GM19397 (cell line): ENCODE results near the gene CACNB2.

ENCODE experiments used
- ATAC-seq: cut with Tn5 transposase; IDR thresholded peaks from one replicate; pipeline ENCODE4 v1.9.1; 2021; ENCODE audit warnings: mild to moderate bottlenecking, moderate library complexity; ENCODE audit not compliant: unreplicated experiment

The CACNB2 gene

DNA sequence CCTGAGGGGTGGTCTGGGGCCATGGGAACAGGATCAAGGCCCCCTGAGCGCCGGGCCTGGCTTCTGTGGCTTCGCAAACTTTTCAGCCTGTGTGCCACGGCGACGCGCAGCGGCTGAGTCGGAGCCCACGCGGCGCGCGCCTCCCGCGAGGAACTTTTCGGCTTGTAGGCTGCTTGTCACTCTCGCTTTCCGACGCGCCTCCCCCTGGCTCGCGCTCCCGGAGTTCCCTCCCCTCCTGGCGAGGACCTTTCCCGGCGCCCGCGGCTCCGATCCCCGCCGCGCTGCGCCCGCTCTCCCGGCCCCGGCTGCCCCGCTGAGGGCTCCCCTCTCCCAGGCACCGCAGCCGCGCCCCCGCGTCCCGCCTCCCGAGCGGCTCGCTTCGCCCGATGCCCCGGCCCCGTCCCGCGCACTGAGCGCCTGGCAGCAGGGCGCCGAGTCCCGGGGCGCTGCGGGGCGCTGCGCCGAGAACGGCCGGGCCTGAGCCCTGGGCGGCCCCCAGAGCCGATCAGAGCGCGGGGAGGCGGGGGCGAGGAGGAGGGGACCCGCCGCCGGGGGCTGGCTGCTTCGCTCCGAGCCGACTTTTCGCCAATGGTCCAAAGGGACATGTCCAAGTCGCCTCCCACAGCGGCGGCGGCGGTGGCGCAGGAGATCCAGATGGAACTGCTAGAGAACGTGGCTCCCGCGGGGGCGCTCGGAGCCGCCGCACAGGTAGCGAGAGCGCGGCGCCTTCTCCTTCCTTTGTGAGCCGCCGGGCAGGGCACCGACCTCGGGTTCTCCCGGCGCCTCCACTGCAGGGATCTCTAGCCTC is at the start of gene CACNB2:
CACNB2 (plus strand) TSS at position 276 of the 808 bp plus-strand sequence.
- no peak for ATAC-seq

DNA sequence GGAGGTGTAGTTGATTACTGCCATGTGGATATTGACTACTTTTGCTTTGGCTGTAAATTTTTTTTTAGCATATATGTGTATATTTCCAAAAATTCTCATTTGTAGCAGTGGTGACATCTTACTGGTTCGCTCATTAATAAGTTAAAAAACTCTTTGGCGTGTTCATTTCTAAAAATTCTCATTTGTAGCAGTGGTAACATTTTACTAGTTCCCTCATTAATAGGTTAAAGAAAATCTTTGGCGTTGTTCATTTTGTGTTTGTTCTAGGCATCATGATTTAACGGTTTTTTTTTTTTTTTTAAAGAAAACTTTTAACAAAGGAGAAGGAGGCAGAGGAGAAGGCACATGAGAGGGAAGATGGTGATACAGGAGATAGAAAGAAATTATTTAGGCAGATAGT is 45.9 kb upstream of the CACNB2 start:
- no peak for ATAC-seq

DNA sequence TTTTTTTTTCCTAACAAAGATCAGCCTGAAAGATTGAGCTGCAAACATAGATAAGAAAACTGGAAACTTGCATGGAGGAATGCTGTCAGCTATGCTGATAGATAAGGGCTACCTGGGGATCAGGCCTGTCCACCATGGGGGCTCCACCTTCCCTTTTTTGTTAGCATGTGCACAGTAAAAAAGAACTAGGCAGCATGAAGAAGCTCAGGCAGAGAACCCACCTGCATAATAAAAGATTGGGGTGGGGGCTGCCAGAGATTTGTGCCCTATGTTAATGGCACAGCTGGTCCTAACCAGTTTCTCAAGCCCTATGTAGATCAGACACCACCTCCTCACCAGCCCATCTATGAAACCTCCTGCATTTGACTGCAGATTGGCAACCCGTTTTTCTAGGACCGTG is 45.4 kb upstream of the CACNB2 start:
- no peak for ATAC-seq

DNA sequence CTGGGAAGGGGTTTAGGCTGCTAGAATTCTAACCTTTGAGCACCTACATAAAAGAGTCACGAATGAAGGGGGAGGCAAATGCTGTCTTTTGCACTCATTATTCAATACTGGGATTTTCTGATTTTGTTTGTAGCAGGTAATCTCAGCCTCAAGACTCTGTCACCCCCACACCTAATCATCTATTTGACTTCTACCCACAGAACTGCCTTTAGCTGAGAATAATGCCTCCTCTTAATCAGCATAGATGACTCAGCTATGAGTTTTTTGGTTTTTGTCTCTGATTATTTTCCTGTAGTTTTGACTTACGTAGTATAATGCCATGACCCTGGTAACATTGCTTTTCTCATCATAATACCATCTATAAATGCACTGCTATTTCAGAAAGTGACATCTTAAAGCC is 42.7 kb upstream of the CACNB2 start:
- ATAC-seq, result no peak

DNA sequence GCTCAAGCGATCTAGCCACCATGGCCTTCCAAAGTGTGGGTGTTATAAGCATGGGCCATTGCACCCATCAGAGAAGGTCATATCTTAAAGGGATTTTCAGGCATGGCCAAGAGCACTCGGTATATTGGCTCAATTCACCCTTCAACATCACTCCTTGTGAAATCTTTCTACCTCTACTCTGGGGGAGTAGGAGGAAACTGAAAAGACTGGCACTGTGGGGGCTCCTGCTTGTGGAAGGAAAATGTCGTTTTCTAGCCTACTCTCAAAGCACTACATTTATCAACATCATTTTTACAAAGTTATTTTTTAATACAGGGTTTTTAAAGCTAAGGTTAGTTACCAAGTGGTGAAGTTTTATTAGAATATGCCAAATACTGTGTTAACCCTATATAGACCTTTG is 42.0 kb upstream of the CACNB2 start:
- ATAC-seq, result no peak

DNA sequence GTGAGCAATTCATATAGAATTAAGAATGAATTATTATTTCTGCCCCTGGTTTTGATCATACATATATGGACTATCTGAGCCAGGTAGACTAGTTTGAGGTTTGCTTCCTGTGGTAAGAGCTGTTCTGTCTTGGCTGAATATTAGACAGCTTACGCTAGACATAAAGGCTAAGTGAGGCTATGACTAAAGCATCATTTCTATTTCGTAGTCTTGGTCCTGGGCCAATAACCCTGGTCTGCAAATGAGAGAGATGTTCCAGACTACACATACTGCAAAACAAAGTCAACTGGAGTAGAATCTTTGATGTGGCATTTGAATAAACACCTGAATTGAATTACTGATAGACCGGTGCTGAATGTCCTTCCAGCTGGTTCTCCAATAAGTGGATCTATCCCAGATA is 40.8 kb upstream of the CACNB2 start:
- ATAC-seq, result no peak

DNA sequence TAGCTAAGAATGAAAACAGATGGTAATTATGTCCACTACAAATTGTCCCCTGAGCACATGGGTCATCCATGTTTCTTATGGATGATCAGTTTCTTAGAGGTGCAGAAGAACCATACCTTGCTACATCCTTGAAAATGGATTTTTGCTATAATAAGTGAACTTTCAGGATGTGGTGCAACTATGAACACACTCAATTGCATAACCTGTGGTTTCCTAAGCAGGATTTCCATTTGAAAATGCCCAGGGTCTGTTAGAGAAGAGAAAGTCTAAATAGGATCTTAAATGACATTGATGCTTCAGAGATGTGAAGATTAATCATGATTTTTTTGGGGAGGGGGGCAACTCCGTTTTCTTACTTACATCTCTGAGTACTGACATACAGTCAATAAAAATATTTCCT is 39.6 kb upstream of the CACNB2 start:
- no peak for ATAC-seq

DNA sequence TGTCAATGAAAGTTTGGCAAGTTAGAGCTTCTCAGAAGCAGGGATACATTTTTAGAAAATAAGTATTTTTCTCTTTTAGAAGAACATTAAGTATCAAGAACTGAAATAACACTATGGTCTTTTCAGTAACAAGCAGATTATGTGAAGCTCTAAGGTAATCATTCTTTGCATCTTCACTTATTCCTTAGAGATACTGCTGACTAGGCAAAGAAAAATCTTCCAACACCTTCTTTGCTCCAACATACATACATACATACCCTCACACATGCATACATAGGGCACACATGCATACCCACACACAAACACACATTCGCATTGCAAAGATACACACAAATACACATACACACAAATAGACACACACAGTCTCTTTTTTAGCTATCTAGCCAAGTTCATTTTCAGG is 37.8 kb upstream of the CACNB2 start:
- ATAC-seq, result no peak

DNA sequence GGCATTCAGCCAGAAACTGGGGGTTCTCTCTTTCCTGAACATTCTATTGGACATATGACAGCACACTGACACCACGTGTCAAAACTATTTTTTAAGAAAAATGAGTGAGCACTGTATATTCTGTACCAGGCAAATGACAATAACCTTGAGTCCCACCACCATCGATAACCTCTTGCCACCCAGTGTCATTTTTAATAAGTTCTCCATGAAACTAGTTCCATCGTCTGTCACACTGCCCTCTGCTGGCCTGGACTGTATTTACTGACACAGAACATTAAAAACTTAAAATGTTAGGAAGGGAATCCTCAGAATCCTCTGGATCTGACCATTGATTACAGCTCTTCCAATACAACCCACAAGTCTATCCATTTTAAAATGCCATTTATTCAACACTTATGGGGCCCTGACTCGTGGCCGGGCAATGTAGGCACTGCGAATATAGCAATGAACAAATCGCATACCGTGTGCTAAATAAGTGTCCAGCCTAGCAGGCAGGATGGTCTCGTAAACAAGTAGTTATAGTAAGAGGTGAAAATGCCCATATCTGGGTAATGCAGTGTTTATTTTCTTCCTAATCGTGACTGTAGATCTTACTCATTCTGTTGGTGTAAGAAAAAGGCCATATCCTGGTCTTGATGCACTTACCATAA is 35.9 kb upstream of the CACNB2 start:
- ATAC-seq, result no peak

DNA sequence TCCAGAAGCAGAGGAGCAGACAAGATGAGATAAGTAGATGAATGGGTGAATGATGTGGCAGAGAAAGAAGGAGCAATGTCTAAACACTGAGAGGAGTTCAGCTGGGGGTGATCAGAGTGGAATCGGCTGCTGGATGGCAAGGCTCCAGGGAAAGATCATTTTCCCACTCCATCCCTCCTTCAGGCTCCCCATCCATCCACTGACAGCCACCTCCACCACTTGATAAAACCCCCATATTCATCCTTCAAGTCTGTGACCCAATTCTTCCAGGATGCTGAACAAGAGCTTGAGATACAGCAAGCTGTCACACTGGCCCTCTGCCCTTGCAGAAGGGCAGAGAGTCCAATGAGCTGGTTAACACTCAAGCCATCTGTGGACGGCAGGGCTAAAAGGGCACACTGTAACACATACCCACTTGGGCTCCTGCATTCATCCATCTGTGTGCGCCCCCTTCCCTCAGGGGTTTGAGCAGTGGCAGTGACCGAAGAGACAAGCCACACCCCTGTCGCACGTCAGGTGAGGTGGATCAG is 30.8 kb upstream of the CACNB2 start:
- ATAC-seq, result no peak

DNA sequence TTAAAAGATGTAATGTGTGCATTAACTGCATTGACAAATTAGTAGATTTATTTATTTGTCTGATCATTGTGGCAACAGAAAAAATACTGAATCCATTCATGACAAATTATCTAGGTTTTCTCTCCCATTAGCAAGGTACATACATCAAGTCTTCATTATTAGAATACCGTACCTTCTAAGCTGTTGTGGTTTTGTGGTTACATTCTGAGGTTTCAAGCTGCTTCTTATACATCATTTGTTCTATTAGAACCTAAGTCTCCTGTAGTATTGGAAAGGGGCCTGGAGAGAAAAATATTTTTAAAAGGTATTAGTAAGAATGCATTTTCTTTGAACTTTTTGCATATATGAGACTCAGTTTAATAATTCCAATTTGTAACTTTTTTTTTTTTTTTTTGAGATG is 26.3 kb upstream of the CACNB2 start:
- ATAC-seq, result no peak

DNA sequence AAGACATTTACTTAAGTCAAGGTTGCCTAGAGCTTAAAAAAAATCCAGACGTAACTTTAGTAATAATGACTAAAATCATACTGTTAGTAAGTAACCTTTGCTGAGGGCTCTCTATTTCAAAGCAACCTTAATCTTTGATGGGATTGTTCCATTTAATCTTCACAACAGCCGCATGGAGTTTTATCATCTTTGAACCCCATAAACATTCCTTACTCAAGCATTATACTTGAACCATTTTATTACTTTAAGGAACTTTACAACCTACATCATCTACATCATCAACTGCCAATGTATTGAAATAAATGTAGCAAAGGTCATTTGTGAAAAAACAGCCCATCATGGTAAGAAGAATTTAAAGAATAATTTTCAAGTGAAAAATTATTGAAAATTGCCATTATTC is 22.9 kb upstream of the CACNB2 start:
- ATAC-seq, result no peak

DNA sequence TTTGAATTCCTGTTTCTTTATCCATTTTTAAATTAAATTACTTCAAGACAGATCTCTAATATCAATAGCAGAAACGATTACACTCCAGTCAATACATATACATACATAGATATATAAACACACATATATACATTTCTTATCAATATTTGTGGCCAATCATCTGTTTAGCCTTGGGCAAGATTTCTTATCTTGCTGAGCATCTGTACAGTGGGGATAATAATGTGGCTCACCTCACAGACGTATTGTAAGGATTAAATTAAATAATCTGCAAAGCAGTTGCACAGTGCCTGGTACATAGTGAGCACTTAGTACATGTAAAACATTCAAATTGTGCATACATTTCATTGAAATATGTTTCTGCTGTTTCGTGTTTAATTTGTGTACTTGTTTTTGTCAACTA is 17.5 kb upstream of the CACNB2 start:
- no peak for ATAC-seq

DNA sequence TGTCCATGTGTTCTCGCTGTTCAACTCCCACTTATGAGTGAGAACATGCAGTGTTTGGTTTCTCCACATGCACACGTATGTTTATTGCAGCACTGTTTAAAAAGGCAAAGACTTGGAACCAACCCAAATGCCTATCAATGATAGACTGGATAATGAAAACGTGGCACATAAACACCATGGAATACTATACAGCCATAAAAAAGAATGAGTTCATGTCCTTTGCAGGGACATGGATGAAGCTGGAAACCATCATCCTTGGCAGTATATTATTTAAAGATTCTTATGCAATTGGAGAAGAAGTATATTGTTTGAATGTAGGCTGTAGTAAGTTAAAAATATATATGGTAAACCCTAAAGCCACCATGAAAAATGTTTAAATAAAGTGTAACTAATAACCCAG is 7.2 kb upstream of the CACNB2 start:
- no peak for ATAC-seq

DNA sequence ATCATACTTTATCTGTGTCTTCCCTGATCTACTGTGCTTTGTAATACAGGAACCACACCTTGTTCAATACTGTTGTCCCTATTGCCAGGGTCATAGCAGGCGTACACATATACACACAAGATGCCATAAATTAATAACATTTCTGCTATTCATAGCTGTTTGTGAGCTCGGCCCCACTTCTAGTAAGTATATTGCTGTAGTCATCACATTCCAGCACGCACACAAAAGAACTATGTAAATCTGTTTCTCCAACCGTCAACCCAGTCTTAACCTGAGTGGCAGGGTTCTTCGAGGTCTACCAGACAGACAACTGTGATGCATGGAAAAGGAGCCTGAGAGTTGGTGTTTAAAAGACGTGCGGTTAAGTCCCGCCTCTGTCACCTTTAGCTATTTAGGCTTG is 5.7 kb upstream of the CACNB2 start:
- ATAC-seq, result no peak

DNA sequence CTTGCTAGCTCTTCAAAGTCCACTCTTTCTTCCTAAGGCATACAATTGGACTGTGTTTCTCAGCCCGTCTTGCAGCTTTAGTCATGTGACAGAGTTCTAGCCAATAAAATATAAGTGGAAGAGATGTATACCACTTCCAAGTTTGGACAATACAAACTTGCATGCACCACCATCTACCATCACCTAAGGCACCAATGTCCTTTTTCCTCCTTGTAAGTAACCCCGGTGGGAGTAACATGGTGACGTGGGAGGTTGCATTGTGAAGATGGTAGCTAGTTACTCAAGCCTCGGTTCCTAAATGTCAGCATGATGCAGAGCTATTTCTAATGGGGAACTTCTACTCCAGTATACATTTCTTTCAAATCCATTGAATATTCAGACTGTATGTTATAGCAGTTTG is 5.3 kb upstream of the CACNB2 start:
- ATAC-seq, result no peak

DNA sequence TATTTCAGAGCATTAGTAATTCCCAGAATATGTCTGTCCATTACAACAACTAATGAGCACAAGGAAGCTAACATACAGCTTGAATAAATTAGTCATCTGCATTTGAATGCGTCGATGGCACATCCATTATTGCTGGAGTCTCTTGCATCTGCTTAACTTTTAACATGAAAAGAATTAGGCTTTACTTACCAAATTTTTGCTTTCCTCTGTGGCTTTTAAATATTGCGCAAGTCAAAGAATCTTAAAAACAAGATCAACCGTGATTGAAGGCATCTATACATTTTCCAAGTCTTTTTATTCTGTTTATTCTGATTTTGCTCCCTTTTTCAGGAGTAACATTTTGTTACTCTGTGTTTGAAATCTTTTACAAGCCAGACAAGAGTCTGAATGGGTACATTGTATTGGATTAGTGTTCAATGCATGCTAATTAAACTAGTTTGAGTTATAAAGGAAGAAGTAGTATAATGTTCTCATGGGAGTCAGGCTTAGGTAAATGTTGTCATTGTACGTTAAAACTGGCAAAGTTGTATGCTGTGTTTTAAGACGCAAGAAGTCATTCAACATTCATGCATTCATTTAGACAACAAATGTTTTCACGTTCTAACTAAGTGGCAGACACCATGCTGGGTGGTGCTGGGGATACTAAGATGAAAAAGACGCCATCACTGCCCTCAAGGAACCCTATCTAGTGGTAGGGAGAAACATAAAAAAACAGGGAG is 4.0 kb upstream of the CACNB2 start:
- ATAC-seq, result no peak

DNA sequence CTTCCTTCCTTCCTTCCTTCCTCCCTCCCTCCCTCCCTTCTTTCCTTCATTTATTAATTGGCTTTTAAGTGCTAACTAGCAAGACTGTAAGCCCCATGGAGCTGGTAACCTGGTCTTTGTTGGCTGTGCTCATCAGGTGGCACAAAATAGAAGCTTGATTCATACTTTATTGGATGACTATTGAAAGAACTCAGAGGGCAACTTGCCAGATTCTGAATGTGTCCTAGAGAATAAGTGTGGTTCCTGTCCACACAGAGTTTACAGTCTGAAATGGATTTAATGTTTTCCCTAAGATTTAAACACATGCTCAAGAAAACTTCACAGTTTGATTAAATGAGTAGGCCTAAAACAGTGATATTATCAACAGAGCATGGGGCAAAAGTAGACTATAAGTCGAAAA is 3.1 kb upstream of the CACNB2 start:
- no peak for ATAC-seq

DNA sequence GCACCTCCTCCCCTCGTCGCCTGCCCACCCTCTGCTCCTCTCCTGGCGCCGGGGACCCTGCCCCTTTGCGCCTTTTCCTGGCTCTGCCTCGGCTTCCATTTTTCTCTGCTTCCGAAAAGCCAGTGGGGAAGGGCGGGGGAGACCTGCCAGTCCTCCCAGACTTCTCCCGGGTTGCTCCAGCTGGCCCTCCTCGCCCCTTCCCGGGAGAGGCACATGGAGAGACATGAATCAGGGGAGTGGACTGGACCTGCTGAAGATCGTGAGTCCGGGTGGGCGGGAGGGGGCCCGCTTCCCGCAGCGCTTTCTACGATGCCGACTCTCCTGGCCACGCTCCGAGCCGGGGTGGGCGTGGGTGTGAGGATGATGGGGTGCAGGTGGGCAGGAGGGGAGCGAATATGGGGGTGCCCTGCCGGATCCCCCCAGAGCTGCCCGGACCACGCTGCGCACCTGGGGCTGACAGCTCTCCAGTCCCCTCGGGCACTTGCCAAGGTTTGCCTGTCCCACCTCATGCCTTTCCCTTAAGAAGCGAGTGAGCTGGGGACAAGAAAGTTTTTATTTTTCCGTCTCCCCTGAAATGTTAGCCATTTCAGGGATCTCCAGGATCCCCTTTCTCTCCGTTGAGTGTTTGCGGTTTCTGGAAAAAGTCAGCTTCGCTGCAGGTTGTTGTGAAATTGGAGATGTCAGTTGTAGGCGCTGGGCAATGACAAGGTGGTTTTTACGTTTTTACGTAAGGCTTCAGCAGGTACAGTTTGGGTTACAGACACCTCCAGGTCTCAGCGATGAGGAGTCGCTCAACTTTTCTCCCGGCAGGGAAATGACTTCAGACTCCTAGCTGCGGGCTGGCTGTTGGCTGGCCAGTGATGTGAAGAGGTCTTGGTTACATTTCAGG is 977 bp downstream of the CACNB2 start:
- ATAC-seq, result no peak

DNA sequence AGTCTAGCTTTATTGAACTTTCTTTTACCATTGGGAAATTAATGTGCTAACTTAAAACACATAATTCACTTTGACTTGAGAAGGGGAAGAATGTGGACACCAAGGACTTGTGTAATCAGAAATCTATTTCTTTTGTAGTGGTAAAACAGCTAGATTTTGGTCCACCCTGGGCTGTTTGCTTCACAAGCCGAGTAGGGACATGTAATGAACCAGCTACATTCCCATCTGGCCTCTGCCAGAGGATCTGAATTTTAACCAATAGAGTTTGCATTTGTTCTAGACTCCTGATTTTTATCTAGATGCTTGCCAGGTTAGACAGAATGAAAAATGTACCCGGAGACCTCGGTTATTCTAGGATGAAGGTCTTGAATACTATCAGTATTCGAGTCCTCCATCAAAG is 1.9 kb downstream of the CACNB2 start:
- no peak for ATAC-seq

DNA sequence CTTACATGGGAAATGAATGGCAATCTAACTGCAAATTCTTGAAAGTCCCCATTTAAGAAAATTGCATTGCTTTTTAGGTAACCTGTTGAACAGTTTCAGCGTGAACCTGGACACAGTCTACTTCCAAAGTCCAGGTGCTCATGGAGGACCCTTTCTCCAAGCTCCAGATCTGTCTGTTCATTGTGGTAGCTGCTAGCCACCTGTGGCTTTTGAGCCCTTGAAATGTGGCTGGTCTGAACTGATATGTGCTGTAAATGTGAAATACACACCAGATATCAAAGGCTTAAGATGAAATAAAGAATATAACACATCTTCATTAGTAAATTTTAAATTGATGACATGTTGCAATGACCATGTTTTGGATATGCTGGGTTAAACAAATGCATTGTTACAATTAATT is 4.2 kb downstream of the CACNB2 start:
- no peak for ATAC-seq
